Measurements from ENCODE around the gene LACC1. TPM values are rescaled to one million over a fixed set of nuclear protein-coding genes. Genes with fewer than 3 reads are reported as not detected.

LACC1 gene
- polyA plus RNA-seq, 1 of the 3 experiments (the other 2 are of a cell fraction): 4.2 TPM

GRCh38 chr13:43877326-43877725, 2.4 kb upstream of the LACC1 start:
- TF ChIP-seq NRF1 (IDR thresholded peaks at IDR 0.05; ENCODE audit: low read depth, low read length) (no peak), EP300 (IDR thresholded peaks at IDR 0.05; ENCODE audit: borderline replicate concordance in 1 of 2, low read depth in 1 of 2, low read length in 1 of 2) (no peak), MXI1 (IDR thresholded peaks at IDR 0.05; ENCODE audit: low read depth, low read length) (no peak), CTCF (IDR thresholded peaks at IDR 0.05) (no peak), TEAD4 (IDR thresholded peaks at IDR 0.05; ENCODE audit: borderline replicate concordance, insufficient read depth) (no peak), YY1 (IDR thresholded peaks at IDR 0.05; ENCODE audit: low read depth) (no peak), GATA2 (CRISPR knock-in tag; IDR thresholded peaks at IDR 0.05) (no peak), FOXM1 (IDR thresholded peaks at IDR 0.05; ENCODE audit: low read depth) (no peak), USF1 (IDR thresholded peaks at IDR 0.05; ENCODE audit: borderline replicate concordance, low read depth) (no peak), USF2 (IDR thresholded peaks at IDR 0.05; ENCODE audit: borderline replicate concordance, low read depth, low read length) (no peak)
- TF ChIP-seq, protein P1, sequence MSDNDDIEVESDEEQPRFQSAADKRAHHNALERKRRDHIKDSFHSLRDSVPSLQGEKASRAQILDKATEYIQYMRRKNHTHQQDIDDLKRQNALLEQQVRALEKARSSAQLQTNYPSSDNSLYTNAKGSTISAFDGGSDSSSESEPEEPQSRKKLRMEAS (IDR thresholded peaks at IDR 0.05; ENCODE audit: low read depth): no peak
- POLR2A ChIA-PET: no interaction called here
- Histone ChIP-seq H3K9ac (no peak overlapping the region), H3K36me3 (replicated peaks in 1 of 2; ENCODE audit: control insufficient read depth in 1 of 2, insufficient read depth in 2 of 2, low read length in 1 of 2) (peaks cover 12 to 14% of the 10 kb centered on the region in 2 experiments), H2AFZ (ENCODE audit: low read depth) (no peak overlapping the region), H3K27ac (ENCODE audit: low read depth in 2 of 2, low read length in 1 of 2) (peak overlapping the region in 1 of 2 experiments; percentile 35; a peak in 2 of 4 replicates), H3F3A (replicated peaks; ENCODE audit: insufficient read depth) (peaks cover 20% of the 10 kb centered on the region), H3K4me2 (peak overlapping the region; percentile 93; the same call in 1 of the 2 replicates), H3K9me2 (no peaks in the 10 kb centered on the region), H3K4me1 (ENCODE audit: control insufficient read depth in 1 of 2, insufficient read depth in 2 of 2, low read depth in 1 of 2, low read length in 1 of 2) (peaks cover 0 to 12% of the 10 kb centered on the region in 2 experiments; a peak in 2 of 4 replicates), H4K20me1 (ENCODE audit: insufficient read depth) (no peaks in the 10 kb centered on the region), H3K27me3 (ENCODE audit: insufficient read depth) (no peaks in the 10 kb centered on the region), H3K79me2 (ENCODE audit: insufficient read depth) (peaks cover 20% of the 10 kb centered on the region), H3K9me3 (no peaks in the 10 kb centered on the region), H3K4me3 (ENCODE audit: low read depth in 2 of 2, low read length in 1 of 2) (no peak overlapping the region)
- CTCF ChIA-PET: interaction anchor here (0.8 to 1.9 kb wide), 3 partner anchors 73 to 574 kb away, joined by 3 to 8 read pairs (median 4); no protein-coding TSS in a partner anchor
- DNase-seq: no peak

DNA sequence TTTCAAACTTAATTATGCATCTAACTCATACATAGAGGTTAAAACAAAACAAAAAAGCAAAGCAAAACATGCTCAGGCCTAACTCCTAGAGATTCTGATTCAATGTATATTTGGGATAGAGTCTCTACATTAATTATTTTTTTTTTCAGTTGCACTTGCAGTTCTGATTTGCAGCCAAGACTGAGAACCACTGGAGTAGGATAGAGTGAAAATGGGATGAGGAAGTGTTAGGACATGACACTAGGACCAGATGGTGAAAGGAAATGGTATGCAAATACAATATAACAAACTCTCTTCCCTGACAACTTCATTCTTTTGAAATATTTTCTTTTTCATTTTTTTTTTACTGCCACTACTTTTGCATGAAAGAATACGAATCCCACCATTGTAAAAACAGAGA, 1.9 kb upstream of the LACC1 start:
- Histone ChIP-seq H3K9ac (no peak overlapping the region; the same call in 1 of the 2 replicates), H3K79me2 (ENCODE audit: insufficient read depth) (peaks cover 20% of the 10 kb centered on the region), H3K4me2 (peak overlapping the region; percentile 93; the same call in 1 of the 2 replicates), H3K9me3 (no peaks in the 10 kb centered on the region), H2AFZ (ENCODE audit: low read depth) (no peak overlapping the region), H3K4me1 (ENCODE audit: control insufficient read depth in 1 of 2, insufficient read depth in 2 of 2, low read depth in 1 of 2, low read length in 1 of 2) (peaks cover 0 to 12% of the 10 kb centered on the region in 2 experiments; a peak in 2 of 4 replicates), H3K27ac (ENCODE audit: low read depth in 2 of 2, low read length in 1 of 2) (peak overlapping the region in 1 of 2 experiments; percentile 35; a peak in 2 of 4 replicates), H3F3A (replicated peaks; ENCODE audit: insufficient read depth) (peaks cover 20% of the 10 kb centered on the region), H3K4me3 (ENCODE audit: low read depth in 2 of 2, low read length in 1 of 2) (no peak overlapping the region), H3K9me2 (no peaks in the 10 kb centered on the region), H3K27me3 (ENCODE audit: insufficient read depth) (no peaks in the 10 kb centered on the region), H4K20me1 (ENCODE audit: insufficient read depth) (no peaks in the 10 kb centered on the region), H3K36me3 (replicated peaks in 1 of 2; ENCODE audit: control insufficient read depth in 1 of 2, insufficient read depth in 2 of 2, low read length in 1 of 2) (peaks cover 10 to 14% of the 10 kb centered on the region in 2 experiments)
- ChIA-PET CTCF (interaction anchor here (0.8 to 1.9 kb wide), 2 partner anchors 73 to 560 kb away, joined by 4 to 8 read pairs; no protein-coding TSS in a partner anchor), POLR2A (no interaction called here)
- DNase-seq: no peak
- 93% methylated on average over 1 of the region's 1 CpG for WGBS (ENCODE audit: low lambda C conversion rate)
- TF ChIP-seq FOXM1 (IDR thresholded peaks at IDR 0.05; ENCODE audit: low read depth) (no peak), NRF1 (IDR thresholded peaks at IDR 0.05; ENCODE audit: low read depth, low read length) (no peak), USF1 (IDR thresholded peaks at IDR 0.05; ENCODE audit: borderline replicate concordance, low read depth) (no peak), RAD21 (IDR thresholded peaks at IDR 0.05; ENCODE audit: low read length) (no peak), FOSL2 (IDR thresholded peaks at IDR 0.05; ENCODE audit: borderline replicate concordance, low read depth) (no peak), MEF2A (IDR thresholded peaks at IDR 0.05; ENCODE audit: borderline replicate concordance, low read depth) (no peak), MXI1 (IDR thresholded peaks at IDR 0.05; ENCODE audit: low read depth, low read length) (no peak), GABPA (IDR thresholded peaks at IDR 0.05; ENCODE audit: low read depth) (no peak), ZBTB33 (IDR thresholded peaks at IDR 0.05; ENCODE audit: borderline replicate concordance, low read depth) (no peak), CHD2 (IDR thresholded peaks at IDR 0.05; ENCODE audit: low read length, partially characterized antibody) (no peak), TEAD4 (IDR thresholded peaks at IDR 0.05; ENCODE audit: borderline replicate concordance, insufficient read depth) (no peak)
